ENCODE results near the gene LMAN2.
"Not testable (repeated sequence)": the region's sequence is repeated elsewhere in the genome, so short reads cannot be mapped to it uniquely, and the experiment has no call there.

The LMAN2 gene

GRCh38 chr5:177325868-177326381, 25.5 kb downstream of the LMAN2 start:
- no peak for DNase-seq

- DNase-seq, result peak in 1 of 2 donors; percentile 36
Observed at GRCh38 chr5:177320879-177321278, 30.6 kb downstream of the LMAN2 start.

- DNase-seq, result no peak
Observed at GRCh38 chr5:177319913-177320588, 31.4 kb downstream of the LMAN2 start.

- peak; percentile 21 to 26 for DNase-seq
Observed at GRCh38 chr5:177317959-177318377, 33.5 kb downstream of the LMAN2 start.

GRCh38 chr5:177316005-177316404, 35.5 kb downstream of the LMAN2 start:
- no peak for DNase-seq

- no peak for DNase-seq
Observed at GRCh38 chr5:177315411-177315810, 36.1 kb downstream of the LMAN2 start.

GRCh38 chr5:177314376-177315342, 36.8 kb downstream of the LMAN2 start:
- no peak for DNase-seq

- DNase-seq, result no peak
Observed at GRCh38 chr5:177313561-177314259, 37.8 kb downstream of the LMAN2 start.

- no peak for DNase-seq
Observed at GRCh38 chr5:177312649-177313181, 38.8 kb downstream of the LMAN2 start.

- DNase-seq, result peak; percentile 83 to 84
Observed at GRCh38 chr5:177311723-177312648, 39.5 kb downstream of the LMAN2 start, which contains the start of gene MXD3. Gene MXD3, minus strand, starts transcription at chr5:177311898. Its CDS starts 68 bp downstream, at chr5:177311830.

- no peak for DNase-seq
Observed at GRCh38 chr5:177311392-177311722, 40.1 kb downstream of the LMAN2 start.

GRCh38 chr5:177310757-177311391, 40.6 kb downstream of the LMAN2 start:
- no peak for DNase-seq

GRCh38 chr5:177310332-177310731, 41.1 kb downstream of the LMAN2 start:
- DNase-seq, result no peak

- DNase-seq, result no peak
Observed at GRCh38 chr5:177309351-177310191, 41.9 kb downstream of the LMAN2 start.

- no peak for DNase-seq
Observed at GRCh38 chr5:177308740-177309139, 42.7 kb downstream of the LMAN2 start.

- no peak for DNase-seq
Observed at GRCh38 chr5:177307544-177308363, 43.7 kb downstream of the LMAN2 start.

GRCh38 chr5:177306674-177307543, 44.6 kb downstream of the LMAN2 start:
- DNase-seq, result no peak

GRCh38 chr5:177306103-177306640, 45.3 kb downstream of the LMAN2 start:
- DNase-seq, result not testable (repeated sequence)
